ENCODE measurements around the gene TGIF1. TPM values are rescaled to one million over a fixed set of nuclear protein-coding genes. Genes with fewer than 3 reads are reported as not detected.

The TGIF1 gene
- total RNA-seq (43.0 and 62.7 TPM in 2 replicates), polyA plus RNA-seq (41.2 and 62.8 TPM in 2 replicates)

- peak; percentile 85 to 92 for DNase-seq (ENCODE audit: low read depth in 1 of 2, low spot score in 1 of 2)
- H3K27me3 ChIP-seq, result no peaks in the 10 kb centered on the region
- H3K9me3 ChIP-seq (ENCODE audit: low read depth), result no peaks in the 10 kb centered on the region
- H3K4me3 ChIP-seq, result peak within 1 kb of the TSS; percentile 97
- peaks cover 19% of the 10 kb centered on the region for H3K4me1 ChIP-seq (ENCODE audit: low read depth)
- H3K27ac ChIP-seq, result peak within 1 kb of the TSS; percentile 94
- no peak for TF ChIP-seq CTCF (IDR thresholded peaks at IDR 0.05; ENCODE audit: low read depth, low read length)
- no peaks in the 10 kb centered on the region for H3K36me3 ChIP-seq
Measured at GRCh38 chr18:3450012-3450798, at the start of gene TGIF1. Gene TGIF1, plus strand, starts transcription at chr18:3450172. Its CDS starts 318 bp downstream, at chr18:3450490.

- H3K27ac ChIP-seq, result no peak overlapping the region
- no peak for TF ChIP-seq CTCF (IDR thresholded peaks at IDR 0.05; ENCODE audit: low read depth, low read length)
- no peaks in the 10 kb centered on the region for H3K4me1 ChIP-seq (ENCODE audit: low read depth)
- no peak for DNase-seq (ENCODE audit: low read depth in 1 of 2, low spot score in 1 of 2)
- H3K36me3 ChIP-seq, result no peaks in the 10 kb centered on the region
- H3K9me3 ChIP-seq (ENCODE audit: low read depth), result no peaks in the 10 kb centered on the region
- H3K4me3 ChIP-seq, result no peak overlapping the region
- no peaks in the 10 kb centered on the region for H3K27me3 ChIP-seq
Measured at GRCh38 chr18:3400567-3401296, 49.2 kb upstream of the TGIF1 start.

- Histone ChIP-seq H3K4me1 (ENCODE audit: low read depth) (no peaks in the 10 kb centered on the region), H3K4me3 (no peak overlapping the region), H3K27me3 (no peaks in the 10 kb centered on the region), H3K9me3 (ENCODE audit: low read depth) (no peaks in the 10 kb centered on the region), H3K27ac (no peak overlapping the region), H3K36me3 (no peaks in the 10 kb centered on the region)
- DNase-seq (ENCODE audit: low read depth in 1 of 2, low spot score in 1 of 2), result no peak
- TF ChIP-seq CTCF (IDR thresholded peaks at IDR 0.05; ENCODE audit: low read depth, low read length), result no peak
Measured at GRCh38 chr18:3401669-3402620, 48.0 kb upstream of the TGIF1 start.

GRCh38 chr18:3402982-3403451, 47.0 kb upstream of the TGIF1 start:
- TF ChIP-seq CTCF (IDR thresholded peaks at IDR 0.05; ENCODE audit: low read depth, low read length), result no peak
- H3K27ac ChIP-seq, result no peak overlapping the region
- H3K9me3 ChIP-seq (ENCODE audit: low read depth), result no peaks in the 10 kb centered on the region
- H3K4me3 ChIP-seq, result no peak overlapping the region
- DNase-seq (ENCODE audit: low read depth in 1 of 2, low spot score in 1 of 2), result peak in 1 of 2 donors; percentile 70
- no peaks in the 10 kb centered on the region for H3K36me3 ChIP-seq
- no peaks in the 10 kb centered on the region for H3K27me3 ChIP-seq
- no peaks in the 10 kb centered on the region for H3K4me1 ChIP-seq (ENCODE audit: low read depth)

- H3K4me3 ChIP-seq, result no peak overlapping the region
- no peak overlapping the region for H3K27ac ChIP-seq
- H3K36me3 ChIP-seq, result no peaks in the 10 kb centered on the region
- H3K9me3 ChIP-seq (ENCODE audit: low read depth), result no peaks in the 10 kb centered on the region
- no peak for TF ChIP-seq CTCF (IDR thresholded peaks at IDR 0.05; ENCODE audit: low read depth, low read length)
- no peak for DNase-seq (ENCODE audit: low read depth in 1 of 2, low spot score in 1 of 2)
- H3K27me3 ChIP-seq, result no peaks in the 10 kb centered on the region
- no peaks in the 10 kb centered on the region for H3K4me1 ChIP-seq (ENCODE audit: low read depth)
Measured at GRCh38 chr18:3405713-3406112, 44.3 kb upstream of the TGIF1 start.

Measured in cardiac muscle cell (in vitro differentiated cells and primary cell).